Tibial artery (tissue), 4 donors: Measurements from ENCODE around the gene MEPCE.
A peak's percentile ranks its signal among the peaks of the same experiment; 100 is the strongest.

ENCODE experiments used
- DNase-seq, 2 donors: peaks; one replicate each; pipeline ENCODE4 v3.0.0-alpha.2; 2019
- H3K27ac ChIP-seq, 2 donors: fragments of 200-600 bp; sonication (generic) in 1 of 2; 1 replicate in 1 of 2; 2 replicates in 1 of 2; pipeline ENCODE4 v1.5.1; 2018 to 2019; ENCODE audit warnings: mild to moderate bottlenecking in 1 of 2
- H3K27me3 ChIP-seq, 2 donors: fragments of 200-600 bp; sonication (generic) in 1 of 2; one replicate each; pipeline versions ENCODE4 v1.5.1 to v1.6.0; 2016 to 2019
- H3K36me3 ChIP-seq, 3 donors: fragments of 200-600 bp; sonication (generic) in 2 of 3; one replicate each; pipeline ENCODE4 v1.5.1; 2016 to 2019; ENCODE audit warnings: mild to moderate bottlenecking in 2 of 3
- H3K4me1 ChIP-seq, 4 donors: fragments of 200-600 bp; sonication (generic) in 2 of 4; 1 replicate in 3 of 4; 2 replicates in 1 of 4; pipeline ENCODE4 v1.5.1; 2016 to 2019
- H3K4me3 ChIP-seq, 2 donors: fragments of 200-600 bp; sonication (generic) in 1 of 2; 1 replicate in 1 of 2; 2 replicates in 1 of 2; pipeline ENCODE4 v1.5.1; 2018 to 2019; ENCODE audit warnings: mild to moderate bottlenecking in 2 of 2
- H3K9me3 ChIP-seq, 3 donors: fragments of 200-600 bp; sonication (generic) in 1 of 3; one replicate each; pipeline ENCODE4 v1.5.1; 2016 to 2019
- CTCF ChIP-seq, 2 experiments: fragments of 200-600 bp in 1 of 2; fragments of 450-650 bp in 1 of 2; IDR thresholded peaks; one replicate each; pipeline ENCODE4 v1.5.1; 2017 to 2019; ENCODE audit warnings: antibody characterized with exemption in 2 of 2, mild to moderate bottlenecking in 1 of 2, moderate library complexity in 1 of 2
- intact Hi-C: fragments of 100-400 bp; cut with DNase I; formaldehyde crosslinking; loops from one replicate; pipeline ENCODE4 v1.15.0; 2023; ENCODE audit warnings: low total_unique reads

Gene MEPCE

GRCh38 chr7:100423315-100423714, 6.3 kb upstream of the MEPCE start:
- Histone ChIP-seq H3K27ac (no peak overlapping the region), H3K4me3 (no peak overlapping the region), H3K4me1 (peaks cover 0 to 6% (median 2%) of the 10 kb centered on the region in 4 donors), H3K36me3 (no peaks in the 10 kb centered on the region), H3K9me3 (no peaks in the 10 kb centered on the region), H3K27me3 (no peaks in the 10 kb centered on the region)
- intact Hi-C loops = loop anchor here (10.0 kb wide), 1 partner anchor 409 kb away; the partner anchor contains the start of gene ZKSCAN1
- TF ChIP-seq CTCF (IDR thresholded peaks at IDR 0.05) = no peak
- DNase-seq = no peak

GRCh38 chr7:100425347-100425746, 4.3 kb upstream of the MEPCE start:
- no peak for TF ChIP-seq CTCF (IDR thresholded peaks at IDR 0.05)
- intact Hi-C loops = loop anchor here (10.0 kb wide), 1 partner anchor 411 kb away; the partner anchor contains the start of gene ZKSCAN1
- no peaks in the 10 kb centered on the region for H3K36me3 ChIP-seq
- no peak overlapping the region for H3K27ac ChIP-seq
- H3K4me1 ChIP-seq = peaks cover 0 to 8% (median 4%) of the 10 kb centered on the region in 4 donors
- no peak overlapping the region for H3K4me3 ChIP-seq
- no peaks in the 10 kb centered on the region for H3K9me3 ChIP-seq
- H3K27me3 ChIP-seq = no peaks in the 10 kb centered on the region
- DNase-seq = no peak

- intact Hi-C loops = loop anchor here (10.0 kb wide), 1 partner anchor 412 kb away; the partner anchor contains the start of gene ZKSCAN1
- Histone ChIP-seq H3K4me1 (peaks cover 0 to 19% (median 15%) of the 10 kb centered on the region in 4 donors), H3K27me3 (no peaks in the 10 kb centered on the region)
These were observed 3.1 kb upstream of the MEPCE start for GRCh38 chr7:100426516-100426915.

GRCh38 chr7:100427762-100428198, 1.9 kb upstream of the MEPCE start:
- Histone ChIP-seq H3K36me3 (peaks cover 0 to 11% (median 8%) of the 10 kb centered on the region in 3 donors), H3K27ac (peak overlapping the region; percentile 99 to 100), H3K4me1 (peaks cover 0 to 32% (median 25%) of the 10 kb centered on the region in 4 donors), H3K9me3 (no peaks in the 10 kb centered on the region), H3K27me3 (no peaks in the 10 kb centered on the region), H3K4me3 (peak overlapping the region; percentile 83 to 94)
- TF ChIP-seq CTCF (IDR thresholded peaks at IDR 0.05) = no peak
- intact Hi-C loops = loop anchor here (10.0 kb wide), 1 partner anchor 413 kb away; the partner anchor contains the start of gene ZKSCAN1
- DNase-seq = no peak

More at GRCh38 chr7:100426516-100426915, 3.1 kb upstream of the MEPCE start:
- no peak for DNase-seq
- H3K4me3 ChIP-seq = no peak overlapping the region
- no peaks in the 10 kb centered on the region for H3K9me3 ChIP-seq
- H3K27ac ChIP-seq = no peak overlapping the region
- no peak for TF ChIP-seq CTCF (IDR thresholded peaks at IDR 0.05)
- H3K36me3 ChIP-seq = peaks cover 0 to 4% (median 0%) of the 10 kb centered on the region in 3 donors

- intact Hi-C loops = loop anchor here (10.0 kb wide), 1 partner anchor 414 kb away; the partner anchor contains the start of gene ZKSCAN1
These were observed 1.2 kb upstream of the MEPCE start, which contains the start of gene ZCWPW1 for GRCh38 chr7:100428199-100428966. Gene ZCWPW1 (minus strand): TSS chr7:100428703. CDS start chr7:100420649, 8,054 bp downstream.

More at GRCh38 chr7:100428199-100428966, 1.2 kb upstream of the MEPCE start, which contains the start of gene ZCWPW1:
- Histone ChIP-seq H3K4me1 (peaks cover 0 to 36% (median 26%) of the 10 kb centered on the region in 4 donors), H3K9me3 (no peaks in the 10 kb centered on the region), H3K4me3 (peak within 1 kb of the TSS; percentile 83 to 94), H3K27ac (peak within 1 kb of the TSS; percentile 99 to 100), H3K36me3 (peaks cover 5 to 17% (median 14%) of the 10 kb centered on the region in 3 donors), H3K27me3 (no peaks in the 10 kb centered on the region)
- peak; percentile 96 to 98 for DNase-seq
- no peak for TF ChIP-seq CTCF (IDR thresholded peaks at IDR 0.05)
